Activated CD4-positive, CD25-positive, alpha-beta regulatory T cell treated with anti-CD3 and anti-CD28 coated beads, Interleukin-2, amount 50 U/mL, for 24 hours (primary cell): ENCODE measurements around the gene ENPP3.
"Not testable (repeated sequence)": the region's sequence is repeated elsewhere in the genome, so short reads cannot be mapped to it uniquely, and the experiment has no call there.

ENCODE experiments used
- ATAC-seq, 2 donors: fragments of 150-1000 bp; cut with Tn5 transposase; one replicate each; pipeline ENCODE4 v1.10.0; 2021; ENCODE audit warnings: mild to moderate bottlenecking in 1 of 2, moderate library complexity in 1 of 2

ENPP3 gene

DNA sequence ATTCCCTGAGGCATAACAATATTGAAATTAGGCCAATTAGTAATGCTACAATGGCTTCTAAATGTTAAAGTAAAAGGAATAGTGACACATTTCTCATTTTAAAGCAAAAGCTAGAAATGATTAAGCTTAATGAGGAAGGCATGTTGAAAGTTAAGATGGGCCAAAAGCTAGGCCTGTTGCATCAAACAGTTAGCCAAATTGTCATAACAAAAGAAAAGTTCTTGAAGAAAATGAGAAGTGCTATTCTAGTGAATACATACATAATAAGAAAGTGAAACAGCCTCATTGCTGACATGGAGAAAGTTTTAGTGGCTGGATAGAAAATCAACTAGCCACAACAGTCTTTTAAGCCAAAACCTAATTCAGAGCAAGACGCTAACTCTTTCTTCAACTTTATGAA, 51.2 kb downstream of the ENPP3 start:
- ATAC-seq, result peak in 1 of 2 donors; percentile 22

DNA sequence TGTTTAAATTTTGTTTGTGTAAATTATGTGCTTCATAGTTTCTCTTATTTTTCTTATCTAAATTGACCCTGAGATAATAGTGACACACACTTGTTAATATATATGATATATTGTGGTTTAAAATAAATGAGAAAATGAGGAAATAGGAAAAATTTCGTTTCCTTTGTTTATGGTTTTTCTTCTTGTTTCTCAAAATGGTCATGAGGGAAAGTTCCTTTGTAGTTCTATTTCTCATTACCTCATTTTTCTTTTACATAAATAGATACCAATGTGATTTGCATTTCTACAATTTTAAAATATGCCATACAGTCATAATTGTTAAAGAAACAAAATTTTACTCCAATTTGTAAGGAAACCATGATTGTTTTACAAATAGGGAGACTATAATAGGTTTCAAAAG, 54.9 kb downstream of the ENPP3 start:
- ATAC-seq, result no peak

DNA sequence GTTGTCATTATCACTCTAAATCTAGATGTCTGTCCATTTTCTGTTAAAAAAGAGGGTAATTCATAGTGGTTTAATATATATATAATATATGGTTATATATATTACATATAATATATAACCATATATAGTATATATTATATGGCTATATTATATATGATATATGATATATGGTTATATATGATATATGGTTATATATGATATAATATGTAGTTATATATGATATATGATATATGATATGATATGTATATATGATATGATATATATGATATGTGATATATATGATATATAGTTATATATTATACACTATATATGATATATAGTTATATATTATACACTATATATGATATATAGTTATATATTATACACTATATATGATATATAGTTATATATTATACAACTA, 55.5 kb downstream of the ENPP3 start:
- ATAC-seq, result no peak

DNA sequence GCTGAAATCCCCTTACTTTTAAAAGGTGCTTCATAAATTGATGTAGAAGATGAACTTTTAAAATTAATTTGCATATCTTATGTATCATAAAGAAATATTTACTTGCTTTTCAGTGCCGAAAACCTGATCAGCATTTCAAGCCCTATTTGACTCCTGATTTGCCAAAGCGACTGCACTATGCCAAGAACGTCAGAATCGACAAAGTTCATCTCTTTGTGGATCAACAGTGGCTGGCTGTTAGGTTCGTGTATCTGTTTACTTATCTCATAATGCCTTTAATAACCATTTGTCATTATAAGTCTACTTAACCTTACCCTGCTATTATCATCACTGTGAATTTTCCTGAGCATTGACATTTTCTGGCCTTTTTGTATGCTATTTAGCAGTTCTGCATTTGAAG, 56.3 kb downstream of the ENPP3 start:
- no peak for ATAC-seq

DNA sequence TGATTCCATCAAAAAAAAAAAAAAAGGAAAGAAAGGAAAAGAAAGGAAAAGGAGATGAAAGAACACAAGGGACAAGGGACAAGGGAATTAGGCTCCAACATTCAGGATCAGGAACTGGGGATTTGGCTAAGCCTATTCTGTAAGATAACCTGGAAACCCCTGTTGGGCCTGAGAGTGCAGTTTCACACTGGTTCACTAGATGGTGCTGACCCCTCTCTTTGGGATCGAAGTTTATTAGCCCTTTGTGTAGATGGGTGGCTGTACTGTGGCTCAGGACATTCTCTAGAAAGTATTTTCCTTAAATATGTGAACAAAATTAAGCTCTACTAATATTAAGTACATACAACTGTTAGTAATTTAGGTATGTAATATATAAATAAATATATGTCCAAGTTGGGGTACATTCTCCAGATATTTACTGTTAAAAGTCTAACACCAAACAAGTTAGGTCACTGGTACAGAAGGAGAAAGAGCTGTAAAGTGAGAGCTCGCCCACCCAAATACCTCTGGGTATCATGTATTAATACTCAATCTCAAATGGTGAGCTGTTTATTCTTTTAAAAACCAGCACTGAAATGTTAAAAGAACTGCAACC, 57.8 kb downstream of the ENPP3 start:
- ATAC-seq, result peak; percentile 44 to 59

DNA sequence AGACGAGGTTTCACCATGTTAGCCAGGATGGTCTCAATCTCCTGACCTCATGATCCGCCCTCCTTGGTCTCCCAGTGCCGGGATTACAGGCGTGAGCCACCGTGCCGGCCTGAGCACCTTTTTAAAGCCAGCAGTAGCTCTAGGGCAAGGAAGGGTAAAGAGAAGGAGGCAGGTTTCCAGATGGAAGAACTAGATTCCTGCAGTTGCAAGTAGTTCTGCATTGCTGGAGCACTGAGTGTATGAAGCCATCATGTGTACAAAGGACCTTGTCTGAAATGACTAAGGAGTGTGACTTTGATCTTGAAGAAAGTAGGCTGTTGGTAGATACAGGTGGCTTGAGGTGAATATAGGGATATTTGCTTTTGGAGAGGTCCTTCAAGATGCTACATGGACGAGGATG, 59.9 kb downstream of the ENPP3 start:
- no peak for ATAC-seq

DNA sequence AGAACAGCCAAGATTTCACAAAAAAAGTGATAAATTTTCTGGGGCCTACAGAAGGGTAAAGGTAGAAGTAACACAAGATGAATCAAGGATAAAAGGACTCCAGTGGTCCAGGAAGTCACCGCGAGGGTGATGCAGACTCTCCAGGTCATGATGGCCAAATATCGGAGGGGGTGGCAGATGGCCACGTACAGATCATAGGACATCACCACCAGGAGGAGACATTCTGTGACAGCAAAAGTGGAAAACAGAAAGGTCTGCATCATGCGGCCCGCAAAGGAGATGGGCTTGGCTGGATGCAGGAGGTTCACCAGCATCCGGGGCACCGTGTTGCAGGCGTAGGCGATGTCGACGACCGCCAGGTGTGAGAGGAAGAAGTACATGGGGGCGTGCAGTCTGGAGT, 63.7 kb downstream of the ENPP3 start:
- ATAC-seq, result not testable (repeated sequence)

DNA sequence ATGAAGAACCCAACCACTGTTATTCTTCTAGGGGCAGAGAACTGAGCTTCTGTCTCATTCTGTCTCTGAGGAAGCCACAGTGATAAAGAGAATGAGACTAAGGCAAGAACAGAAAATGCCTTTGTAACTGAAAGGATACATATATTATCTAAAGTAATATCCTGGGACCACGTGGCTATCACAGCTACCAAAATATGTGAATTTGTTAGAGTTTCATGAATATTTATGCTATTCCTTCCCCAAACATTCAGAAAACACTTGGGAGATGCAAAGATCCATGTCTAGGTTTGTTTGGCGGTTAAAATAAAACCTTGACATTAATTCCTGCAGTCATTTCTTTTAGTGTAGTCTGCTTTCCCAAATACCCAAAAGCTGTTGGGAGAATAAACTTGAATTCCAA, 66.8 kb downstream of the ENPP3 start:
- not testable (repeated sequence) for ATAC-seq

DNA sequence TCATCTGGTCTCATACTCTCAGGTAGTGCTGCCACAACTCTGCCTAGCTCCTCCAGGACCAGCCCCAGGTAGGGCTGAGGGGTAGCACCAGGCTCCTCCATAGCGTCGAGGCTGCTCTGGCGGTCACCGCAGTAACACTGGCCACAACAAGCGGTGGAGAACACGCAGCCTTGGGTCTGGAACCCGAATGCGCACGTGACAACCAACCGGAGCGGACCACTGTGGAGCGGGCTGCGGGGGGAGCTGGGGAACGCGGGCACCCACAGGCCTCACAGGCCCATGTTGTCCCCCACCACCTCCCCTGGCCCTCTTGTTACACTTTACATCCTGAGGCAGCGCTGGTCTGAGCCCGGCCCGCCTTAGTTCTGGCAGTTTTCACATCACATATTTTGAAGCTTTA, 73.8 kb downstream of the ENPP3 start, which contains the start of gene CTAGE9:
Gene CTAGE9 (minus strand): TSS at position 101 of the 400 bp plus-strand sequence. CDS start 0 bp downstream, at position 101.
- not testable (repeated sequence) for ATAC-seq

DNA sequence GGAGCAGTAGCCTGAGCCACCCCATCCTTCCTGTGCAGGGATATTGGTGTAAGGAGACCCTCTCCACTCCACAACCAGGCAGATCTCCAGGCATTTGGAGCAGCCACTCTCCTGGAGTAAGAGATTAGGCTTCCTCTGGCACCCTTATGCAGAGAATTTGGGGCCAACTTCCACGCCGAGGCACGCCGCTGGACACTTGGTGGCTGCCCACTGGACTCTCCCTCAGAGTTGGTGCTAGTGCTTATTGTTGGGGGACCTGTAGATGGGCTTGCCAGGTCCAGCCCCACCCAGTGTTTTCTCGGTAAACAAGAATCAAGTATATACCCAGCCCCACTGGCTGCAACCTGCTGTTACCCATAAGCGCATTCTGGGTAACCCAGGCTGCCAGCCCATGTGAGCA, 78.5 kb downstream of the ENPP3 start:
- not testable (repeated sequence) for ATAC-seq

DNA sequence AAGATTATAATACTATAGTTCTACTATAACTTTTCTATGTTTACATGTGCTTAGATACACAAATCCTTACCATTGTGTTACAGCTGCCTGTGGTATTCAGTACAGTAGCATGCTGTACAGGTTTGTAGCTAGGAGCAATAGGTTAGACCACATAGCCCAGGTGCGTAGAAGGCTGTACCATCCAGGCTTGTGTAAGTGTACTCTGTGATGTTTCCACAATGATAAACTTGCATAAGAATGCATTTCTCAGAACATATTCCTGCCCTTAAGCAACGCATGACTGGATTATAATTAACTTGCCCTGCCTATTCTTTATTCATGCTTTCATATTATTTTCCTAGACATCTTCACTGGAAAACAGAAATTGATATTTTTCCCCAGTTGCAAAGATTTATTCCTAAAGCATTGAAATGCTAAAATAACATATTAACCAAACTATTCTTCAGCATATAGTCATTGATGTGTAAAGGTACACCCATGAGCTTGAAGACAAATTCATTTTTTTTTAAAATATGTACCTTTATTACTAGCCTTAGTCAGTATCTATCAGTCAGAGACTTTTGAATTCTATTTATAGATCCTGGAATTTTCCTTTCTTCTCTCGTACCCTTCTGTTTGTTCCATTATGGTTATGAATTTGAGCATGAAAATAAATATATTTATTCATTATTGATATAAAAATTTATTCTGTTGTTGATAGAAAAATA, 80.9 kb downstream of the ENPP3 start:
- no peak for ATAC-seq

DNA sequence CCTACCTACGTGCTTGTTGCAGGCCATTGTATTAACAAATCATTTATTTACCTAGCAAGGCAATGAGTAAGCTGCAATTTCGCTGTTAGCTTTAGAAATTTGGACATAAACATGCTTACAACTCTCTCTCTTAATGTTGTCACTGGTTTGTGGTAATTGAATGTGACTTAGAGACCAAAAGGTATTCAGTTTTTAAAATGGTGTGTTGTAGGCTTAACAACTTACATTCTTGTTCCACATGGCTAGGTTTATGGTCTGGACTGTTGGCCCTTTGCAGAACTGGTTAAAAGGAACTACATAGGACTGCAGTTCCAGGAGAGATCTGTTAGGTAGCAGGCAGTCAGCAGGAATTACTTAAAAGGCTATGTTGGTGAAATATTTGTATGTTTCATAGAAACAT, 84.1 kb downstream of the ENPP3 start:
- no peak for ATAC-seq

DNA sequence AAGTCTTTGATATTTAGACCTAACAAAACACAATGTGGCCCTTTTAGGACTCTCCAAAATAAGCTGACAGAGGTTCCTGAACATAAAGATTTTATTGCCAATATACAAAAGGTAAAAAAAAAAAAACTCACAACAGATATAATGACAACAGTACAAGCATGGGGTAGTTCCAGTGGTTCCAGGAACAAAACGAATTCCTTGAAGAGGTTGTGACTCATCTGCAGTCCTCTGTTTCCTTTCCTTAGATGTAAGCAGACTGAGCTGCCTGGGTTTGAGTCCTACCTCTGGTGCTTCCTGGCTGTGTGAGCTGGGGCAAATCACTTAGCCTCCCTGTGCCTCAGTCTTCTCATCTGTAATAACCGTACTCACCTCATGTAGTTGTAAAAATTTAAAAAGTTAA, 87.0 kb downstream of the ENPP3 start:
- ATAC-seq, result no peak

DNA sequence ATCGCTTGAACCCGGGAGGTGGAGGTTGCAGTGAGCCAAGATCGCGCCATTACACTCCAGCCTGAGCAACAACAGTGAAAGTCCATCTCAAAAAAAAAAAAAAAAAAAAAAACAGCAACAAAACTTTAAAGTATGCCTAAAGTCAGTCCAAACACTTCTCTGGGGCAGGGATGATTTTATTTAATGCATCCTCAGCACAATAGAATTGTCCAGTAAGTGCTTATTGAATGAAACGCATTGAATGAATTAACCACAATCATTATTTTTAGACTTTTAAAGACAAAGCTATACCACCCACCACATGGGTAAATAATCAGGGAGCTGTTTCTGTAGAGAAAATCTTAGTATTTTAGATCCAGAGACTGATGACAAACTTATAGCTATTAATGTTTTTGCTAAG, 90.4 kb downstream of the ENPP3 start:
- ATAC-seq, result no peak

DNA sequence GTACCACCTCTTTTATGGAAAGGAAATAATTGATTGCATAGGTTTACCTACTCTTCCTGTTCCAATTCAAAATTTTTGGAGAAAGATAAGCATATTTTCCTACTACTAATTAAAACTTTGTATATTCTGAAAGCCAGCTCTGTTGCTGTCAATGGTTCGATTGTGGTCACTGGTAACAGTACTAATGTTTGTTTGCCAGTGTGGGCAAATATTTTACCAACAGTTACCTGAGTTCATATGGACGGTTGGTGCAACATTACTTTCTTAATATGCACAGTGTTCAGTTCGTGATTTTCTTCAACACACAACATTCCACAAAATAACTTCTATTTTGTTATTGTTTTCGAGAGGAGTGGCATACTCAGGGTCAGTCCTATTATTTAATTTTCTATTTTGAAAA, 90.8 kb downstream of the ENPP3 start:
- ATAC-seq, result no peak

DNA sequence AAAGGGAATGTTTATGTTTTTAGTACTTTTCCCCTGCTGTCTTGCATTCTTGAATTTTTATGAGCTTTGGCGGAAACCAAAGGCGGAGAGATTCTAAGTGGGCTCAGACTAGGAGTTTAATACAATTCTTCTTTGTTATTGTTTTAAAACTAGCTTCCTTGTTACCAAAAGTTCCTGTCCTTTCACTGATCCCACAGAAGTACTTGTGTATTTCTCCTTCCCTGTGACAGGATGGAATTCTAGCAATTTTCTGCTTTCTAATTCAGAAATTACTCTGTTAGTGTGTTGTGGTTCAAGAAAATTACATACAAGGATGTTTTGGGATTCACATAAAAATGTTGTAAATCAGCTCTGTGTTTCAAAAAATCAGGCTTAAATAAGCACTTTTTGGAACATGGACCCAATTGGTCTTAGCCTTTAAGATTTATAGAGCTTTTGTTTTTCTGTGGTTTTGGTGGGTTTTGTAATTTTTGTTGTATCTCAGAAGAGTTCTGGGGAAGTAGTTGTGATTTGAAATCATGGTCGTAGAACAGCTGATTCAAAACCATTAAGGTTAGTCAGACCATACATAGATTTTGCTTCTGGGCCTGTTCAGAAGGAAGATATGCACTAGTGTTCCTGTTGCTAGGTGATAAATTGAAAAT, 91.3 kb downstream of the ENPP3 start:
- ATAC-seq, result no peak

DNA sequence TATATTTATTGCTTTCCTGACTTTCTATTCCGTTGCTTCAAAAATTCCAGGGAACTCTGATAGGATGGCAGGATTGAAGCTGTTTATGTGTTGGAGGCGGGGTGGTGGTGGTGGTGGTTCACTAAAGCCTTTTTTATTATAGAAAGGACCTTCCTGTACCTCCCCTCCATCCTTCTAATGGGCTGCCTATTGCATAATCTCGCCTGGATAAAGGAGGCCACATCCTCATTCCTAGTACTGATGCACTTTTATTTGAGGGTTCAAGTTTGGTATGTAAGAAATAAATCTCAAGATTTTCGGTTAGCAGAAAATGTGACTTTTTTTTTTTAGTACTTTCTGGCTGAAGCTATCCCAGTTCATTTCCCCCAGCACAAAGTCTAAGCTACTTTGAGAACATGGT, 92.4 kb downstream of the ENPP3 start:
- no peak for ATAC-seq

DNA sequence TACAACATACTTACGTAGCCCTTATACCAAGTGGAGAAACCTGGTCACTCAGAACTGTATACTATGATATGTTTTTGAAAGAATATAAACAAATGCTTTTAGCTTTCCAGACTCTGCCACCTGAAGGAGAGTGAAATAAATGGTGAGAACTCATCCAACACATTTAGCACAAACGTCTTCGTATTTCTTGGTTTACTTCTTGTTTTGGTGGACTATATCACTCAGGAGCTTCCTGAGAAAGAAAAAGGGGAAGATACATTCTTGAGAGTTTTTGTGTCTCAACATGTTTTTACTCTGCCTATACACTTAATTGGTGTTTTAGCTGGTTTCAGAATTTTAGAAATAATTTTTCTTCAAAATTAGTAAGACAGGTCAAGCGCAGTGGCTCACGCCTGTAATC, 93.2 kb downstream of the ENPP3 start:
- no peak for ATAC-seq

DNA sequence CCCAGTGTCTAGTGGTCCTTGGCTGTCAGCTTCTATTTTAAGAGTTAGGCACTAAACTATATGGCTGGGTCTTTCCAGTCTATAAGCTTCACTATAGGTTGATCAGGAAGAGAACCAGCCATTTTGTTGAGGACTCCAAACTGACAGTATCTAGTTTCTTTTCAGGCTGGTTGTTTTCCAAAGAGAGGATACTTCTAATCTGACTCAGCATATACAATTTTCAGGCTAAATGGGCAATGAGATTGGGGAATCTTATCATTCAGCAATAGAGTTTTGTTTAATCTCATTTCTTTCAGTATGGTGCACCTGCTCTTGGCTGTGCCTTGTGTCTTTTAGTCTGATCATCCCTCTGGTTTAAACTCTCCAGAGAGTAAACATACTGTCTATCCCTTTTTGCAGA, 94.1 kb downstream of the ENPP3 start:
- no peak for ATAC-seq

DNA sequence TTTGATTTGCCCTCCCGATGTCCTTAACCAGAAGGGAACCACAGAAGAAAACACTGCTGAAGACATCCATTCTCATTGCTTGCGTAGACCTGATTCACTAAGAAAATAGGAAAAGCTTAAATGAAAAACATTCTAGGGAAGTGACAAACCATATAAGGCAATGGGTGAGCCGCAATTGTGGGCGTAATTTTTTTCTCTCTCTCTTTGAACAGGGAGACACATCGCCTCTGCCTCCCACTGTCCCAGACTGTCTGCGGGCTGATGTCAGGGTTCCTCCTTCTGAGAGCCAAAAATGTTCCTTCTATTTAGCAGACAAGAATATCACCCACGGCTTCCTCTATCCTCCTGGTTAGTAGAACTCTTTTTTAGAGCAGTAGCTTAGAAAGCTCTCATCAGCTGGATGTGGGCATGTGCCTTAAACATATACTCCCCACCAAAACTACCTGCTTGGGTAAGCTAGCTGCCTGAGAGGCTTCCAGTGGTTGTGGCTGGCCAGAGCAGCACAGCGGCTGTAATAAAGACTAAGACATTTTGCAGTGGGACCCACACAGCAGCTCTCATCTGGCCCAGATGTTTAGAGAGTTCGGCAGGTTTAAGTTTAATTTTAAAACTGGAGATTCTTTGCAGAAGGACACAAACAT, 96.4 kb downstream of the ENPP3 start:
- no peak for ATAC-seq

DNA sequence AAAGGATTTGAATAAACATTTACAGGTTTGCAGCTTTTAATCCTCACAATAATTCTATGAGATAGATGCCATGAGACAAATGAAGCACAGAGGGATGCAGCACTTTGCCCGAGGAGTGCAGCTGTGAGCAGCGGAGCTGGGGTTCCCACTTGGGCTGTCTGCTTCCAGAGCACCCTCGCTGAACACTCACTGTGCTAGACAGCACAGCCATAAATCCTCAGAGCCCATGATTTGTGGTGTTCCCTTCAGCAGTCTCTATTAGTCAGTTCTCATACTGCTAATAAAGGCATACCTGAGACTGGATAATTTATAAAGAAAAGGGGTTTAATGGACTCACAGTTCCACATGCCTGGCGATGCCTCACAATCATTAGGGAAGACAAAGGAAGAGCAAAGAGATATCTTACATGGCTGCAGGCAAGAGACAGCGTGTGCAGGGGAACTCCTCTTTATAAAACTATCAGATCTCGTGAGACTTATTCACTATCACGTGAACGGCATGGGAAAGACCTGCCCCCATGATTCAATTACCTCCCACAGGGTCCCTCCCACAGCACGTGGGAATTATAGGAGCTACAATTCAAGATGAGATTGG, 99.0 kb downstream of the ENPP3 start:
- ATAC-seq, result no peak

DNA sequence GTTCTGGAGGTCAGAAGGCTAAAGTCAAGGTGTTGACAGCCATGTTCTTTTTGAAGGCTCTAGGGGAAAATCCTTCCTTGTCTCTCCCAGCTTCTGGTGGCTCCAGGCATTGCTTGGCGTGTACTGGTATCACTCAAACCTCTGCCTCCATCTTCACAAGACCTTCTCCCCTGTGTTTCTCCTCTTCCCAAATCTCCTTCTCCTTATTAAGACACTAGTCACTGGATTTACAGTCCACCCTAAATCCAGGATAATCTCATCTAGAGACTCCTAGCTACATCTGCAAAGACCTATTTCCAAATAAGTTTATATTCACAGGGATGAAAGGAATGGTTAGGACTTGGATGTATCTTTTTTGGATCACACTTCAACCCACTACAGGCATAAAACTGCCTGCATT, 99.7 kb downstream of the ENPP3 start:
- no peak for ATAC-seq

DNA sequence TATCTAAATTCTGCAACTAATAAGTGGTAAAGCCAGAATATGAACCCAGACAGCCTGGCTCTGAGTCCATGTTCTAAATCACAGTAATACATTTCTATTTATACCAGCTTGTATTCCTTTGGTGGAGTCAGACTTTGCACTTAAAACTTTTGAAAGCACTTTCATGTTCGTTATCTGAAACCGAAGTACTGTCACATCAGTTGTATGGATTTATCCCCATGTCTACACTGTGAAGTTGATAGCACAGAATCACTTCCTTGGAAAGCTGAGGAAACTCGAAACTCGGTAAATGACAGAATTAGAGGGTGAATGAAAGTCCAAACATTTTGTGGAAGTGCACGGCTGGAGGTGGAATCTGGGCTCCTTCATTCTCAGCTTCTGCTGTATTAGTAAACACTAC, 102.0 kb downstream of the ENPP3 start:
- no peak for ATAC-seq
